Measurements from ENCODE around the gene CASP4.

CASP4 gene

GRCh38 chr11:104968355-104968855 lies at the start of gene CASP4:
Gene CASP4, minus strand, starts transcription at chr11:104968574. Its CDS starts 49 bp downstream, at chr11:104968525.
- Histone ChIP-seq H3K4me2 (ENCODE audit: low read length) (peak within 1 kb of the TSS; percentile 61), H3F3A (ENCODE audit: control insufficient read depth, insufficient read depth) (no peaks in the 10 kb centered on the region), H3K9me2 (replicated peaks; ENCODE audit: control insufficient read depth, low read length) (no peaks in the 10 kb centered on the region), H3K36me3 (ENCODE audit: control insufficient read depth, low read length) (no peaks in the 10 kb centered on the region), H4K20me1 (ENCODE audit: control insufficient read depth, insufficient read depth, low read depth, low read length) (no peaks in the 10 kb centered on the region), H3K27me3 (ENCODE audit: control insufficient read depth, low read length) (no peaks in the 10 kb centered on the region), H3K27ac (ENCODE audit: low read depth, low read length) (no peak within 1 kb of the TSS), H3K4me3 (ENCODE audit: low read length) (peak within 1 kb of the TSS; percentile 60), H3K79me2 (ENCODE audit: control insufficient read depth, low read length) (no peaks in the 10 kb centered on the region), H3K4me1 (ENCODE audit: control insufficient read depth, low read length) (no peaks in the 10 kb centered on the region), H3K9me3 (ENCODE audit: control insufficient read depth, insufficient read depth, low read length) (no peaks in the 10 kb centered on the region)
- TF ChIP-seq, protein P1, sequence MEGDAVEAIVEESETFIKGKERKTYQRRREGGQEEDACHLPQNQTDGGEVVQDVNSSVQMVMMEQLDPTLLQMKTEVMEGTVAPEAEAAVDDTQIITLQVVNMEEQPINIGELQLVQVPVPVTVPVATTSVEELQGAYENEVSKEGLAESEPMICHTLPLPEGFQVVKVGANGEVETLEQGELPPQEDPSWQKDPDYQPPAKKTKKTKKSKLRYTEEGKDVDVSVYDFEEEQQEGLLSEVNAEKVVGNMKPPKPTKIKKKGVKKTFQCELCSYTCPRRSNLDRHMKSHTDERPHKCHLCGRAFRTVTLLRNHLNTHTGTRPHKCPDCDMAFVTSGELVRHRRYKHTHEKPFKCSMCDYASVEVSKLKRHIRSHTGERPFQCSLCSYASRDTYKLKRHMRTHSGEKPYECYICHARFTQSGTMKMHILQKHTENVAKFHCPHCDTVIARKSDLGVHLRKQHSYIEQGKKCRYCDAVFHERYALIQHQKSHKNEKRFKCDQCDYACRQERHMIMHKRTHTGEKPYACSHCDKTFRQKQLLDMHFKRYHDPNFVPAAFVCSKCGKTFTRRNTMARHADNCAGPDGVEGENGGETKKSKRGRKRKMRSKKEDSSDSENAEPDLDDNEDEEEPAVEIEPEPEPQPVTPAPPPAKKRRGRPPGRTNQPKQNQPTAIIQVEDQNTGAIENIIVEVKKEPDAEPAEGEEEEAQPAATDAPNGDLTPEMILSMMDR (IDR thresholded peaks at IDR 0.05; ENCODE audit: low read depth, low read length, poor library complexity, severe bottlenecking): no peak
- no peak for TF ChIP-seq EZH2phosphoT487 (IDR thresholded peaks at IDR 0.05; ENCODE audit: borderline replicate concordance, low read length)

DNA sequence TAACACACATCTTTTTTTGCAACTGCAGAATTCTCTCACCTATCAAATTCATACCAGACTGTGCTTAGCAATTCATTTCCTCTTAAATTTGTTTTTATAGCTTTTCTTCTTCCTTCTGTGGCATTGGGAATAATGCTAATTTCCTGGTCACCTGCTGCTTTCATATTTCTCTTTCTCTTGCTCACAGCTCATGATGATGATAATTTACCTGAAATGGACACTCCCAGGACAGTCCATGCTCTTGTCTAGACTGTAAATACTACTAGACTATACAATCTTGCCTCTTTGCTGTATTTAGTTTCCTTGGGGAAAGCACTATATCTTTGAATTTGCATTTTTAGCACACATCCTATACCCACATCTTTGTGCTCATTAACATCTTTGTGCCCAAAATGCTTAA lies 39.1 kb upstream of the CASP4 start:
- Histone ChIP-seq H4K20me1 (ENCODE audit: control insufficient read depth, insufficient read depth, low read depth, low read length) (no peaks in the 10 kb centered on the region), H3F3A (ENCODE audit: control insufficient read depth, insufficient read depth) (no peaks in the 10 kb centered on the region), H3K27ac (ENCODE audit: low read depth, low read length) (no peak overlapping the region), H3K9me2 (replicated peaks; ENCODE audit: control insufficient read depth, low read length) (no peaks in the 10 kb centered on the region), H3K4me2 (ENCODE audit: low read length) (no peak overlapping the region), H3K4me1 (ENCODE audit: control insufficient read depth, low read length) (no peaks in the 10 kb centered on the region), H3K27me3 (ENCODE audit: control insufficient read depth, low read length) (no peaks in the 10 kb centered on the region), H3K4me3 (ENCODE audit: low read length) (no peak overlapping the region), H3K9me3 (ENCODE audit: control insufficient read depth, insufficient read depth, low read length) (no peaks in the 10 kb centered on the region), H3K79me2 (ENCODE audit: control insufficient read depth, low read length) (no peaks in the 10 kb centered on the region), H3K36me3 (ENCODE audit: control insufficient read depth, low read length) (no peaks in the 10 kb centered on the region)
- TF ChIP-seq EZH2phosphoT487 (IDR thresholded peaks at IDR 0.05; ENCODE audit: borderline replicate concordance, low read length): no peak
- TF ChIP-seq, protein P1 (IDR thresholded peaks at IDR 0.05; ENCODE audit: low read depth, low read length, poor library complexity, severe bottlenecking): no peak

GRCh38 chr11:105005451-105005845 lies 37.1 kb upstream of the CASP4 start:
- H3K9me3 ChIP-seq (ENCODE audit: control insufficient read depth, insufficient read depth, low read length): no peaks in the 10 kb centered on the region
- H3K27ac ChIP-seq (ENCODE audit: low read depth, low read length): no peak overlapping the region
- H4K20me1 ChIP-seq (ENCODE audit: control insufficient read depth, insufficient read depth, low read depth, low read length): no peaks in the 10 kb centered on the region
- H3K4me2 ChIP-seq (ENCODE audit: low read length): no peak overlapping the region
- no peaks in the 10 kb centered on the region for H3K27me3 ChIP-seq (ENCODE audit: control insufficient read depth, low read length)
- H3K4me1 ChIP-seq (ENCODE audit: control insufficient read depth, low read length): no peaks in the 10 kb centered on the region
- no peaks in the 10 kb centered on the region for H3F3A ChIP-seq (ENCODE audit: control insufficient read depth, insufficient read depth)
- H3K9me2 ChIP-seq (replicated peaks; ENCODE audit: control insufficient read depth, low read length): no peaks in the 10 kb centered on the region
- TF ChIP-seq EZH2phosphoT487 (IDR thresholded peaks at IDR 0.05; ENCODE audit: borderline replicate concordance, low read length): no peak
- TF ChIP-seq, protein P1 (IDR thresholded peaks at IDR 0.05; ENCODE audit: low read depth, low read length, poor library complexity, severe bottlenecking): no peak
- H3K36me3 ChIP-seq (ENCODE audit: control insufficient read depth, low read length): no peaks in the 10 kb centered on the region
- H3K79me2 ChIP-seq (ENCODE audit: control insufficient read depth, low read length): no peaks in the 10 kb centered on the region
- no peak overlapping the region for H3K4me3 ChIP-seq (ENCODE audit: low read length)
